GM12878 (cell line): ENCODE results near the gene FAM25A.
"Not testable (repeated sequence)": the region's sequence is repeated elsewhere in the genome, so short reads cannot be mapped to it uniquely, and the experiment has no call there.

Experiments
- EP300 ChIP-seq, 2 experiments: fragments of 150-350 bp in 1 of 2; IDR thresholded peaks; 2 replicates each; pipeline ENCODE4 v1.6.1; 2011 to 2012; ENCODE audit warnings: low read depth in 2 of 2, low read length in 2 of 2, borderline replicate concordance in 1 of 2, improper control_type of control experiment in 1 of 2, inconsistent platforms in 1 of 2; ENCODE audit not compliant: control insufficient read depth in 1 of 2
- GATAD2B ChIP-seq: fragments of 450-650 bp; conservative IDR thresholded peaks from 2 replicates; pipeline ENCODE4 v1.6.1; 2017; ENCODE audit warnings: low read depth, mild to moderate bottlenecking, moderate library complexity
- NR2F1 ChIP-seq: fragments of 450-650 bp; conservative IDR thresholded peaks from 2 replicates; pipeline ENCODE4 v1.6.1; 2017; ENCODE audit warnings: mild to moderate bottlenecking
- POLR2A ChIP-seq: IDR thresholded peaks from 2 replicates; pipeline ENCODE4 v1.6.1; 2011; ENCODE audit warnings: low read depth, mild to moderate bottlenecking, low read length
- RCOR1 ChIP-seq: conservative IDR thresholded peaks from 2 replicates; pipeline ENCODE4 v1.6.1; 2012; ENCODE audit warnings: low read depth, low read length, improper control_type of control experiment
- SIX5 ChIP-seq: IDR thresholded peaks from 2 replicates; pipeline ENCODE4 v1.6.1; 2011; ENCODE audit warnings: mild to moderate bottlenecking, low read depth, low read length, moderate library complexity; ENCODE audit not compliant: severe bottlenecking
- SP1 ChIP-seq: IDR thresholded peaks from one replicate; pipeline ENCODE4 v1.6.1; 2011; ENCODE audit warnings: low read depth, low read length
- STAT3 ChIP-seq: IDR thresholded peaks from 2 replicates; pipeline ENCODE4 v1.6.1; 2011; ENCODE audit warnings: low read depth, low read length, improper control_type of control experiment
- TAF1 ChIP-seq: IDR thresholded peaks from 2 replicates; pipeline ENCODE4 v1.6.1; 2011; ENCODE audit warnings: mild to moderate bottlenecking, low read depth, low read length, borderline replicate concordance
- ZNF207 ChIP-seq: fragments of 450-650 bp; IDR thresholded peaks from 2 replicates; pipeline ENCODE4 v1.6.1; 2014; ENCODE audit warnings: antibody characterized with exemption, mild to moderate bottlenecking, borderline replicate concordance
- ZSCAN29 ChIP-seq: fragments of 450-650 bp; IDR thresholded peaks from 2 replicates; pipeline ENCODE4 v1.6.1; 2017; ENCODE audit warnings: mild to moderate bottlenecking, moderate library complexity
- TF ChIP-seq, protein P1 (sequence below), 3 experiments: IDR thresholded peaks in 2 of 3; conservative IDR thresholded peaks in 1 of 3; 2 replicates each; pipeline ENCODE4 v1.5.1; 2011; ENCODE audit warnings: low read depth in 3 of 3, low read length in 3 of 3, mild to moderate bottlenecking in 3 of 3, control low read depth in 2 of 3, moderate library complexity in 2 of 3, inconsistent platforms in 1 of 3, mixed read lengths in 1 of 3; ENCODE audit not compliant: control insufficient read depth in 2 of 3, insufficient read depth in 1 of 3; ENCODE audit errors: extremely low read depth in 1 of 3
- TF ChIP-seq, protein P2 (sequence below): fragments of 450-650 bp; conservative IDR thresholded peaks from 2 replicates; pipeline ENCODE4 v1.6.1; 2017; ENCODE audit warnings: mild to moderate bottlenecking, moderate library complexity

GRCh38 chr10:86984498-86984897 is 35.6 kb upstream of the FAM25A start:
- TF ChIP-seq, protein P1, sequence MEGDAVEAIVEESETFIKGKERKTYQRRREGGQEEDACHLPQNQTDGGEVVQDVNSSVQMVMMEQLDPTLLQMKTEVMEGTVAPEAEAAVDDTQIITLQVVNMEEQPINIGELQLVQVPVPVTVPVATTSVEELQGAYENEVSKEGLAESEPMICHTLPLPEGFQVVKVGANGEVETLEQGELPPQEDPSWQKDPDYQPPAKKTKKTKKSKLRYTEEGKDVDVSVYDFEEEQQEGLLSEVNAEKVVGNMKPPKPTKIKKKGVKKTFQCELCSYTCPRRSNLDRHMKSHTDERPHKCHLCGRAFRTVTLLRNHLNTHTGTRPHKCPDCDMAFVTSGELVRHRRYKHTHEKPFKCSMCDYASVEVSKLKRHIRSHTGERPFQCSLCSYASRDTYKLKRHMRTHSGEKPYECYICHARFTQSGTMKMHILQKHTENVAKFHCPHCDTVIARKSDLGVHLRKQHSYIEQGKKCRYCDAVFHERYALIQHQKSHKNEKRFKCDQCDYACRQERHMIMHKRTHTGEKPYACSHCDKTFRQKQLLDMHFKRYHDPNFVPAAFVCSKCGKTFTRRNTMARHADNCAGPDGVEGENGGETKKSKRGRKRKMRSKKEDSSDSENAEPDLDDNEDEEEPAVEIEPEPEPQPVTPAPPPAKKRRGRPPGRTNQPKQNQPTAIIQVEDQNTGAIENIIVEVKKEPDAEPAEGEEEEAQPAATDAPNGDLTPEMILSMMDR (IDR thresholded peaks at IDR 0.05 in 2 of 3, conservative IDR thresholded peaks at IDR 0.05 in 1 of 3; ENCODE audit: control insufficient read depth in 2 of 3, extremely low read depth in 1 of 3, insufficient read depth in 1 of 3, low read depth in 3 of 3, low read length in 3 of 3), result not testable (repeated sequence)
- TF ChIP-seq, protein P2, sequence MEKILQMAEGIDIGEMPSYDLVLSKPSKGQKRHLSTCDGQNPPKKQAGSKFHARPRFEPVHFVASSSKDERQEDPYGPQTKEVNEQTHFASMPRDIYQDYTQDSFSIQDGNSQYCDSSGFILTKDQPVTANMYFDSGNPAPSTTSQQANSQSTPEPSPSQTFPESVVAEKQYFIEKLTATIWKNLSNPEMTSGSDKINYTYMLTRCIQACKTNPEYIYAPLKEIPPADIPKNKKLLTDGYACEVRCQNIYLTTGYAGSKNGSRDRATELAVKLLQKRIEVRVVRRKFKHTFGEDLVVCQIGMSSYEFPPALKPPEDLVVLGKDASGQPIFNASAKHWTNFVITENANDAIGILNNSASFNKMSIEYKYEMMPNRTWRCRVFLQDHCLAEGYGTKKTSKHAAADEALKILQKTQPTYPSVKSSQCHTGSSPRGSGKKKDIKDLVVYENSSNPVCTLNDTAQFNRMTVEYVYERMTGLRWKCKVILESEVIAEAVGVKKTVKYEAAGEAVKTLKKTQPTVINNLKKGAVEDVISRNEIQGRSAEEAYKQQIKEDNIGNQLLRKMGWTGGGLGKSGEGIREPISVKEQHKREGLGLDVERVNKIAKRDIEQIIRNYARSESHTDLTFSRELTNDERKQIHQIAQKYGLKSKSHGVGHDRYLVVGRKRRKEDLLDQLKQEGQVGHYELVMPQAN, result not testable (repeated sequence)
- TF ChIP-seq TAF1; EP300 (IDR thresholded peaks at IDR 0.05; ENCODE audit: borderline replicate concordance in 1 of 2, control insufficient read depth in 1 of 2, low read depth in 2 of 2, low read length in 2 of 2); ZSCAN29; SIX5; POLR2A; GATAD2B; NR2F1; SP1; RCOR1; STAT3; ZNF207: not testable (repeated sequence)
